Right ventricle myocardium inferior (tissue), 1 donor: Measurements from ENCODE around the gene KIF11. TPM values are rescaled to one million over a fixed set of nuclear protein-coding genes. Genes with fewer than 3 reads are reported as not detected.

Experiments
- ATAC-seq: fragments of 200-7000 bp; cut with Tn5 transposase; one replicate; pipeline ENCODE4 v1.9.1; 2020; ENCODE audit warnings: mild to moderate bottlenecking, moderate library complexity
- DNase-seq: peaks from one replicate; pipeline ENCODE4 v3.0.0; 2021; ENCODE audit errors: missing footprints
- intact Hi-C: fragments of 100-400 bp; cut with DNase I; formaldehyde crosslinking; loops from one replicate; pipeline ENCODE4 v1.11.0; 2022
- total RNA-seq: library from RNA; stranded (reverse); fragmentation: NEBNext Ultra II Directional; extraction: Animal tissue kit (Norgen Biotek cat#: 25700); gene quantifications from one replicate; pipeline ENCODE4 v1.2.1, GENCODE V29; 2021
- donor health status: DM: no; HTN: yes; CAD: no; lungs with severe emphysema.

Gene KIF11
- total RNA-seq, 1 donor from 2014 or later: 1.1 TPM

GRCh38 chr10:92695679-92696605, 103.0 kb downstream of the KIF11 start:
- DNase-seq (no peak), ATAC-seq (no peak)
- intact Hi-C loops: loop anchor here (2.0 kb wide), 1 partner anchor 63 kb away; no protein-coding TSS in a partner anchor

GRCh38 chr10:92696606-92697383, 103.9 kb downstream of the KIF11 start:
- ATAC-seq (no peak), DNase-seq (no peak)
- intact Hi-C loops: loop anchor here (2.0 kb wide), 1 partner anchor 62 kb away; no protein-coding TSS in a partner anchor

DNA sequence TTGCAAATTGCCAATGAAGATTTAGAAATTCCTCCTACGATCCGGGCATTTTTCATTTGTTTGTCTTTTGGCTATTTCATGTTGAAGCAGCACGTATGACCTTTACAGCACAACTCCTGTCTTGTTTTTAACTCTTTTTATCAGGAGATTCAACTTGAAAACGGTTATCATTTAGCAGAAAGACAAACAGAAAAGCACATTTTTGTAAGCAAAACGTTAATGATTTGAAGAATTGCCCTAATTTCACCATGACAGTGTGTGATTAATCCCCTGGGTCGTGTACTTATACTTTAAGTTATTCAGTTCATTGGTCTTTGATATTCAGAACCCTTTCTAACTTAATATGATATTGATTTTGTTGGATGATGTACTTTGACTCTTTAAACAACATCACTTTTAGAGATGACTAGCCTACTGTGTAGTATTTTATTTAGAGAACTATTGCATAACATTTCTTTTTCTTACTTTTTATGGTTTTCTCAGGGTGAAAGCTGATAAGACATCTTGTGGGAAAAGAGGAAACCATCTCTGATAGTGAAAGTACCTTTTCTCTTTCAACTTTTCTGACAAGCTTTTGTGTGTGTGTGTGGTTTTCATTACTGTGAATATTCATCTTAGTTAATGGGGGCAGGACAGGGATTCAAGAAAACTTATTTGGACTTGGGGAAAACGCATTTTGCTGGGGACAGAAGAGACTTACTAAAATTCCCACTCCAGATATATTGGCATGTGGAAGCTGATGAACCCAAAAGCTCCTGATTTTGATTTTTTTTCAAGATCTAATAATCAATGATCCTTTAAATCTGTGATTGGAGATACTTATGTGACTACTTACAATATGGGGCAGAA, 105.0 kb downstream of the KIF11 start:
- DNase-seq (no peak), ATAC-seq (no peak)
- intact Hi-C loops: loop anchor here (2.0 kb wide), 1 partner anchor 61 kb away; no protein-coding TSS in a partner anchor

- DNase-seq: no peak
- no peak for ATAC-seq
- intact Hi-C loops: no loop called here
Observed at GRCh38 chr10:92699193-92699517, 106.2 kb downstream of the KIF11 start.

DNA sequence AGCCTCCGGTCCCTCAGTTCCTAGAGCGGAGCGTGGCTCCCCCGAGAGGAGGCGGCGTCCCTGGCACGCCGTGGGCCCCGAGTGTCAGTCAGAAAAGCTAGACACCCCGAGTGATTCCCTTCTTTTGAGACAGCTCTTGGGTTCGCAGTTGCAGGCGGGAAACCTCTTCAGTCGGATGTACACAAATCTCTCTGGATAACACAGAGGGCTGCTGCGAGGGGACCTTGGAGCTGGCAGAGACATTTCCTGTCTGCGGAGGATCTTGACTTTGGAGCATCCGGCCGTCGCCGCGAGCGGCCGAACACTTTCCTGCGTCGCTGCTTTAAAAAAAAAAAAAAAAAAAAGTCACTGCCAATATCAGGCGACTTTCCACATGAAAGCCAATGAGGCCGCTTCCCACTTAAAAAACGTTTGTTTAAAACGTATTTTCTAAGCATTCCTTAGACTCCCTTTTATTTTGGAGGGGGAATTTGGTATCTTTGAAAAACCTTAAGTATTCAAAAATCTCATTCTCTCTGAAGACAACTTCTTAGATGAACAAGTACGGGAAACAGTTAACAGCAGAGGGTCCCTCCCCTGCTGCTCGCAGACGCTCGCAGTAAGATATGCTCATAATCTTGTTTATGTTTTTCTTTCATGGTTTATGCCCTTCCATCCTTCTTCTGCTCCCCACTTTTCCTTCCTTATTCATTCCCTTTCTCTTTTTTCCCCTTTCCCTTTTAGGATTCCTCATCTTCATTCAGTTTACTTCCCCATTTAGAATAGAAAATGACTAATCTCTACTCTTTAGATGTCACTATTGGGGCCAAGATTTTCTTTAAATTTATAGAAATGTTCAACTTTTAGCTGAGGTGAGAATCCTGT, 106.8 kb downstream of the KIF11 start:
- intact Hi-C loops: no loop called here
- no peak for DNase-seq
- no peak for ATAC-seq

- intact Hi-C loops: no loop called here
- no peak for ATAC-seq
- DNase-seq: no peak
Observed at GRCh38 chr10:92702301-92702916, 109.5 kb downstream of the KIF11 start.

Other genes starting within 250 kb of the KIF11 start
- gene IDE, start 19.0 kb upstream of the KIF11 start, total RNA-seq: 49.9 TPM
- gene HHEX, start 96.8 kb downstream of the KIF11 start, total RNA-seq: 2.6 TPM